H9 (cell line): ENCODE results near the gene PAK1. TPM values are rescaled to one million over a fixed set of nuclear protein-coding genes. Genes with fewer than 3 reads are reported as not detected.

ENCODE experiments used
- DNase-seq: peaks from one replicate; pipeline ENCODE4 v3.0.0-alpha.2; 2017
- H2AFZ ChIP-seq: one replicate; pipeline ENCODE4 v1.6.1; 2013; ENCODE audit warnings: mild to moderate bottlenecking, low read length, control low read depth, moderate library complexity
- H2AK5ac ChIP-seq: 2 replicates; pipeline ENCODE4 v1.6.1; 2013; ENCODE audit warnings: low read length, control low read depth, mixed read lengths; ENCODE audit not compliant: insufficient read length
- H2BK120ac ChIP-seq: one replicate; pipeline ENCODE4 v1.6.1; 2013; ENCODE audit warnings: low read depth, mild to moderate bottlenecking, low read length, control low read depth, inconsistent platforms; ENCODE audit not compliant: poor library complexity, severe bottlenecking
- H2BK12ac ChIP-seq: 2 replicates; pipeline ENCODE4 v1.6.1; 2013; ENCODE audit warnings: low read length, control low read depth, mixed read lengths, low read depth; ENCODE audit not compliant: insufficient read length
- H2BK15ac ChIP-seq: 2 replicates; pipeline ENCODE4 v1.6.1; 2013; ENCODE audit warnings: low read depth, low read length, control low read depth
- H2BK20ac ChIP-seq: one replicate; pipeline ENCODE4 v1.6.1; 2013; ENCODE audit warnings: low read depth, mild to moderate bottlenecking, low read length, control low read depth, inconsistent platforms; ENCODE audit not compliant: poor library complexity, severe bottlenecking
- H2BK5ac ChIP-seq: 2 replicates; pipeline ENCODE4 v1.6.1; 2013; ENCODE audit warnings: low read length, control low read depth, mixed read lengths; ENCODE audit not compliant: insufficient read length
- H3K14ac ChIP-seq: 2 replicates; pipeline ENCODE4 v1.6.1; 2013; ENCODE audit warnings: low read length, control low read depth; ENCODE audit not compliant: insufficient read depth
- H3K18ac ChIP-seq: 2 replicates; pipeline ENCODE4 v1.6.1; 2013; ENCODE audit warnings: low read depth, mild to moderate bottlenecking, mixed read lengths, low read length, control low read depth; ENCODE audit not compliant: insufficient read length
- H3K23ac ChIP-seq: 2 replicates; pipeline ENCODE4 v1.6.1; 2013; ENCODE audit warnings: low read length, control low read depth, mixed read lengths, low read depth; ENCODE audit not compliant: insufficient read length
- H3K23me2 ChIP-seq: 2 replicates; pipeline ENCODE4 v1.6.1; 2013; ENCODE audit warnings: low read depth, mild to moderate bottlenecking, mixed read lengths, low read length, control low read depth; ENCODE audit not compliant: insufficient read length, poor library complexity, severe bottlenecking
- H3K27ac ChIP-seq: 2 replicates; pipeline ENCODE4 v1.5.1; 2013; ENCODE audit warnings: low read length, control low read depth, mixed read lengths, low read depth; ENCODE audit not compliant: insufficient read length
- H3K27me3 ChIP-seq: 2 replicates; pipeline ENCODE4 v1.6.1; 2013; ENCODE audit warnings: low read length, control low read depth, inconsistent platforms; ENCODE audit not compliant: insufficient read depth
- H3K4ac ChIP-seq: 2 replicates; pipeline ENCODE4 v1.6.1; 2013; ENCODE audit warnings: low read depth, mild to moderate bottlenecking, control low read depth, inconsistent platforms, low read length, moderate library complexity
- H3K4me1 ChIP-seq: 2 replicates; pipeline ENCODE4 v1.6.1; 2013; ENCODE audit warnings: low read length, control low read depth, inconsistent platforms; ENCODE audit not compliant: insufficient read depth
- H3K4me2 ChIP-seq: 2 replicates; pipeline ENCODE4 v1.6.1; 2013; ENCODE audit warnings: low read length, control low read depth, mixed read lengths; ENCODE audit not compliant: insufficient read length, insufficient read depth
- H3K56ac ChIP-seq: 2 replicates; pipeline ENCODE4 v1.6.1; 2013; ENCODE audit warnings: low read depth, mild to moderate bottlenecking, mixed read lengths, low read length, control low read depth; ENCODE audit not compliant: insufficient read length
- H3K79me1 ChIP-seq: 2 replicates; pipeline ENCODE4 v1.6.1; 2013; ENCODE audit warnings: low read depth, mild to moderate bottlenecking, moderate library complexity, low read length, control low read depth, inconsistent platforms; ENCODE audit not compliant: insufficient read depth, poor library complexity, severe bottlenecking
- H3K79me2 ChIP-seq: 2 replicates; pipeline ENCODE4 v1.6.1; 2013; ENCODE audit warnings: low read length, control low read depth, inconsistent platforms; ENCODE audit not compliant: insufficient read depth
- H3K9ac ChIP-seq: 2 replicates; pipeline ENCODE4 v1.6.1; 2013; ENCODE audit warnings: low read length, control low read depth, mixed read lengths; ENCODE audit not compliant: insufficient read length; ENCODE audit errors: extremely low read depth
- H3K9me3 ChIP-seq: one replicate; pipeline ENCODE4 v1.6.1; 2013; ENCODE audit warnings: low read depth, low read length, inconsistent platforms; ENCODE audit not compliant: control insufficient read depth
- H3T11ph ChIP-seq: one replicate; pipeline ENCODE4 v1.6.1; 2013; ENCODE audit warnings: mild to moderate bottlenecking, low read length, control low read depth, inconsistent platforms
- H4K20me1 ChIP-seq: one replicate; pipeline ENCODE4 v1.6.1; 2013; ENCODE audit not compliant: control insufficient read depth, insufficient read length, insufficient read depth
- H4K5ac ChIP-seq: 2 replicates; pipeline ENCODE4 v1.6.1; 2013; ENCODE audit warnings: low read depth, mild to moderate bottlenecking, mixed read lengths, low read length, control low read depth; ENCODE audit not compliant: insufficient read length
- H4K8ac ChIP-seq: replicated peaks from 2 replicates; pipeline ENCODE4 v1.6.1; 2013; ENCODE audit warnings: low read length, control low read depth, mixed read lengths, low read depth; ENCODE audit not compliant: insufficient read length
- H4K91ac ChIP-seq: 2 replicates; pipeline ENCODE4 v1.6.1; 2013; ENCODE audit warnings: low read depth, mild to moderate bottlenecking, moderate library complexity, mixed read lengths, low read length, control low read depth; ENCODE audit not compliant: insufficient read length
- H3K27ac Mint-ChIP-seq, 3 experiments: 2 replicates in 2 of 3; 3 replicates in 1 of 3; pipeline ENCODE4 v1.8.0; 2020 to 2021; ENCODE audit warnings: mixed read lengths in 3 of 3, mild to moderate bottlenecking in 1 of 3, moderate library complexity in 1 of 3
- H3K27me3 Mint-ChIP-seq: 2 replicates; pipeline ENCODE4 v1.8.0; 2021; ENCODE audit warnings: low read depth, mild to moderate bottlenecking, moderate library complexity, mixed read lengths
- H3K36me3 Mint-ChIP-seq, 3 experiments: 2 replicates in 2 of 3; 3 replicates in 1 of 3; pipeline ENCODE4 v1.8.0; 2020 to 2021; ENCODE audit warnings: low read depth in 3 of 3, mixed read lengths in 3 of 3; ENCODE audit not compliant: insufficient read depth in 1 of 3
- H3K4me1 Mint-ChIP-seq, 2 experiments: 2 replicates each; pipeline ENCODE4 v1.8.0; 2020; ENCODE audit warnings: mixed read lengths in 2 of 2
- H3K4me3 Mint-ChIP-seq, 2 experiments: 2 replicates in 1 of 2; 3 replicates in 1 of 2; pipeline ENCODE4 v1.8.0; 2020 to 2021; ENCODE audit warnings: mild to moderate bottlenecking in 2 of 2, mixed read lengths in 2 of 2, moderate library complexity in 1 of 2
- H3K9me3 Mint-ChIP-seq, 2 experiments: 2 replicates in 1 of 2; 3 replicates in 1 of 2; pipeline ENCODE4 v1.8.0; 2020; ENCODE audit warnings: mild to moderate bottlenecking in 2 of 2, mixed read lengths in 2 of 2, moderate library complexity in 1 of 2
- CTCF ChIP-seq: fragments of 200-600 bp; sonication (generic); conservative IDR thresholded peaks from 3 replicates; pipeline ENCODE4 v1.8.0; 2021; ENCODE audit warnings: antibody characterized with exemption, mild to moderate bottlenecking
- WGBS: extraction: QIAGEN DNeasy Blood & Tissue Kit; methylation state at CpG from one replicate; pipeline ENCODE4 v1.1.7; 2013; ENCODE audit warnings: missing lambda C conversion rate, low lambda C conversion rate, mixed read lengths; ENCODE audit not compliant: insufficient read length; ENCODE audit errors: extremely low coverage; 5-methylcytosine and 5-hydroxymethylcytosine counted together
- total RNA-seq: library from RNA; stranded (reverse); gene quantifications from 2 replicates; pipeline ENCODE4 v1.2.1, GENCODE V29; 2021

Gene PAK1
- total RNA-seq, 1 experiment from 2014 or later, result 122 TPM

GRCh38 chr11:77372726-77373125 lies 101.2 kb downstream of the PAK1 start:
- DNase-seq, result no peak
- Histone ChIP-seq H3K23ac (no peak overlapping the region), H3T11ph (no peak overlapping the region), H3K27me3 (no peaks in the 10 kb centered on the region), H2BK5ac (no peak overlapping the region), H3K23me2 (no peaks in the 10 kb centered on the region), H4K91ac (no peak overlapping the region), H3K9me3 (no peaks in the 10 kb centered on the region), H2BK20ac (no peak overlapping the region), H2AK5ac (no peak overlapping the region), H4K20me1 (no peaks in the 10 kb centered on the region), H2BK12ac (no peak overlapping the region), H3K4me2 (no peak overlapping the region), H3K4me1 (no peaks in the 10 kb centered on the region), H3K27ac (no peak overlapping the region), H4K8ac (no peak overlapping the region), H3K9ac (no peak overlapping the region), H2BK15ac (no peak overlapping the region), H3K79me1 (peaks cover 3% of the 10 kb centered on the region), H3K18ac (no peak overlapping the region), H2BK120ac (no peak overlapping the region), H3K14ac (no peak overlapping the region), H4K5ac (no peak overlapping the region), H3K79me2 (no peaks in the 10 kb centered on the region), H3K4ac (no peak overlapping the region), H3K56ac (no peak overlapping the region), H2AFZ (no peak overlapping the region)
- H3K27me3 Mint-ChIP-seq, result no peaks in the 10 kb centered on the region; the same call in 1 of the 2 replicates
- no peak for TF ChIP-seq CTCF
- peaks cover 20 to 57% (median 48%) of the 10 kb centered on the region in 3 experiments; a peak in 6 of 7 replicates for H3K36me3 Mint-ChIP-seq
- H3K4me3 Mint-ChIP-seq, result no peak overlapping the region
- H3K9me3 Mint-ChIP-seq, result no peaks in the 10 kb centered on the region
- no peak overlapping the region for H3K27ac Mint-ChIP-seq
- H3K4me1 Mint-ChIP-seq, result no peaks in the 10 kb centered on the region; a peak in 1 of 4 replicates
- no CpG with 5 or more reads among the region's 2 CpGs for WGBS
